Peyer's patch (tissue), 4 donors: ENCODE data around the gene TMEM178B.

Experiments used
- CTCF ChIP-seq, 6 experiments: fragments of 450-650 bp in 4 of 6; fragments of 200-600 bp in 2 of 6; sonication (generic) in 1 of 6; IDR thresholded peaks; one replicate each; pipeline ENCODE4 v1.5.1; 2017 to 2019; ENCODE audit warnings: antibody characterized with exemption in 6 of 6, mild to moderate bottlenecking in 3 of 6, moderate library complexity in 1 of 6
- POLR2A ChIP-seq, 2 donors: fragments of 450-650 bp; IDR thresholded peaks; one replicate each; pipeline ENCODE4 v1.5.1; 2017; ENCODE audit warnings: antibody characterized with exemption in 2 of 2, mild to moderate bottlenecking in 2 of 2, moderate library complexity in 2 of 2

GRCh38 chr7:141076377-141076776 lies 2.5 kb downstream of the TMEM178B start:
- TF ChIP-seq POLR2A (IDR thresholded peaks at IDR 0.05) (no peak), CTCF (IDR thresholded peaks at IDR 0.05) (no peak)
